PC-9 (cell line): ENCODE results near the gene OR6N1. TPM values are rescaled to one million over a fixed set of nuclear protein-coding genes. Genes with fewer than 3 reads are reported as not detected.

Experiments
- BruUV-seq: library from RNA; stranded (reverse); fragments of 400-500 nt; replicated peaks from 2 replicates; lab custom pipeline; 2021; lab: Mats Ljungman, UMichigan
- CTCF ChIA-PET: fragments of 300-600 bp; sonication (Branson Sonifier 250); formaldehyde crosslinking; loops from one replicate; lab custom pipeline; 2022; ENCODE audit warnings: antibody characterized with exemption; lab: Charles Lee
- POLR2A ChIA-PET: fragments of 300-600 bp; sonication (Branson Sonifier 250); formaldehyde crosslinking; loops from one replicate; lab custom pipeline; 2022; ENCODE audit warnings: antibody characterized with exemption; ENCODE audit not compliant: unreplicated experiment; lab: Charles Lee
- DNase-seq, 2 experiments: peaks; one replicate each; pipeline versions ENCODE4 v3.0.0 to v3.0.0-alpha.2; 2015 to 2022; ENCODE audit warnings: mixed read lengths in 1 of 2
- H2AFZ ChIP-seq: fragments of 200-600 bp; sonication (generic); 2 replicates; pipeline ENCODE4 v1.8.1; 2017; ENCODE audit warnings: antibody characterized with exemption
- H3F3A ChIP-seq: fragments of 200-600 bp; sonication (generic); 2 replicates; pipeline ENCODE4 v1.8.1; 2017; ENCODE audit warnings: antibody characterized with exemption, mild to moderate bottlenecking, low read depth; ENCODE audit not compliant: insufficient read depth
- H3K27ac ChIP-seq: fragments of 200-600 bp; sonication (generic); 2 replicates; pipeline ENCODE4 v1.6.1; 2016; ENCODE audit warnings: mixed run types
- H3K27me3 ChIP-seq: fragments of 200-600 bp; sonication (generic); 2 replicates; pipeline ENCODE4 v1.6.1; 2016; ENCODE audit warnings: low read depth, mixed run types; ENCODE audit not compliant: insufficient read depth
- H3K36me3 ChIP-seq: fragments of 200-600 bp; sonication (generic); 2 replicates; pipeline ENCODE4 v1.6.1; 2016; ENCODE audit warnings: low read depth, mixed run types
- H3K4me1 ChIP-seq: fragments of 200-600 bp; sonication (generic); replicated peaks from 2 replicates; pipeline ENCODE4 v1.6.1; 2016; ENCODE audit warnings: mixed run types; ENCODE audit not compliant: insufficient read depth
- H3K4me2 ChIP-seq: fragments of 200-600 bp; sonication (generic); 2 replicates; pipeline ENCODE4 v1.6.1; 2017; ENCODE audit warnings: mixed run types
- H3K4me3 ChIP-seq: fragments of 200-600 bp; sonication (generic); 2 replicates; pipeline ENCODE4 v1.6.1; 2016; ENCODE audit warnings: mixed run types
- H3K79me2 ChIP-seq: fragments of 200-600 bp; sonication (generic); 2 replicates; pipeline ENCODE4 v1.6.1; 2017; ENCODE audit warnings: low read depth, mixed run types
- H3K9me2 ChIP-seq: fragments of 200-600 bp; sonication (generic); 2 replicates; pipeline ENCODE4 v1.8.1; 2017; ENCODE audit warnings: mild to moderate bottlenecking; ENCODE audit not compliant: insufficient read depth
- H3K9me3 ChIP-seq: fragments of 200-600 bp; sonication (generic); 2 replicates; pipeline ENCODE4 v1.8.1; 2016; ENCODE audit warnings: low read depth; ENCODE audit not compliant: insufficient read depth
- H4K20me1 ChIP-seq: fragments of 200-600 bp; sonication (generic); 2 replicates; pipeline ENCODE4 v1.8.1; 2017; ENCODE audit not compliant: insufficient read depth
- CTCF ChIP-seq: fragments of 200-600 bp; sonication (generic); conservative IDR thresholded peaks from 2 replicates; pipeline ENCODE4 v1.6.1; 2017; ENCODE audit warnings: mixed run types, antibody characterized with exemption, mild to moderate bottlenecking, moderate library complexity
- EZH2 ChIP-seq: fragments of 200-600 bp; sonication (generic); IDR thresholded peaks from 2 replicates; pipeline ENCODE4 v1.8.0; 2017; ENCODE audit warnings: antibody characterized with exemption, low read depth
- intact Hi-C: fragments of 100-400 bp; cut with micrococcal nuclease; formaldehyde crosslinking; loops from one replicate; pipeline ENCODE4 v1.10.0; 2022; ENCODE audit not compliant: unreplicated experiment
- total RNA-seq: library from RNA; stranded (reverse); gene quantifications from 2 replicates; pipeline ENCODE4 v1.2.3, GENCODE V29; 2021

OR6N1 gene
- total RNA-seq, 1 experiment from 2014 or later, result not detected

DNA sequence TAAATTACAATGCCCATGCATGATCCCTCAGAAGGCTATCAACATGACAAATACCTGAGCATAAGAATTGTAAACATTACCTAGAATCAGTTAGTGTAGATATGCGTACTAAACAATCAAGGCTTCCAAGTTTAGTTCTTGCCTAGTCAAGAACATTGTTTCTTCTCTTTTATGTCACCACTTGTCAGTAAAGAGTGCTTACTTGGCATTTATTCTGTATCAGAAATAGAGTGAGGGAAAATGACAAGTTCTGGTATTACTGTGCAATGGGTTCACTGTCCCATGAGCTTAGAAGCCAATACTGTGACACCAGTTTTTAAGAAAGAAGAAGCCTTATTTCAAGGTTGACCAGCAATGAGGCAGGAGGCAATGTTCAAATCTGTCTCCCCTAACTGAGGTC is 31.7 kb upstream of the OR6N1 start:
- no peak overlapping the region for H3K27ac ChIP-seq
- no peaks in the 10 kb centered on the region for H4K20me1 ChIP-seq
- no peaks in the 10 kb centered on the region for H3K9me3 ChIP-seq
- H3K27me3 ChIP-seq, result no peaks in the 10 kb centered on the region; the same call in 1 of the 2 replicates
- H3F3A ChIP-seq, result no peaks in the 10 kb centered on the region
- H3K36me3 ChIP-seq, result no peaks in the 10 kb centered on the region
- no peak overlapping the region for H2AFZ ChIP-seq
- H3K4me1 ChIP-seq, result no peaks in the 10 kb centered on the region
- no peaks in the 10 kb centered on the region for H3K79me2 ChIP-seq
- intact Hi-C loops, result no loop called here
- no peak overlapping the region for H3K4me3 ChIP-seq
- no peak for DNase-seq
- ChIA-PET POLR2A (no interaction called here), CTCF (no interaction called here)
- TF ChIP-seq CTCF, result no peak
- no peak for TF ChIP-seq EZH2
- no peaks in the 10 kb centered on the region for H3K9me2 ChIP-seq
- BruUV-seq, result no TSS peak
- no peak overlapping the region for H3K4me2 ChIP-seq

GRCh38 chr1:158801396-158801795 is 29.4 kb upstream of the OR6N1 start:
- CTCF ChIA-PET, result no interaction called here
- intact Hi-C loops, result no loop called here
- Histone ChIP-seq H3K4me1 (no peaks in the 10 kb centered on the region), H4K20me1 (no peaks in the 10 kb centered on the region), H3K27me3 (no peaks in the 10 kb centered on the region), H3K9me3 (no peaks in the 10 kb centered on the region), H3F3A (no peaks in the 10 kb centered on the region), H3K4me3 (no peak overlapping the region), H2AFZ (no peak overlapping the region), H3K36me3 (no peaks in the 10 kb centered on the region), H3K27ac (no peak overlapping the region), H3K79me2 (no peaks in the 10 kb centered on the region), H3K9me2 (no peaks in the 10 kb centered on the region), H3K4me2 (no peak overlapping the region)
- no TSS peak for BruUV-seq
- POLR2A ChIA-PET, result no interaction called here
- TF ChIP-seq EZH2 (no peak), CTCF (no peak)
- DNase-seq, result no peak

DNA sequence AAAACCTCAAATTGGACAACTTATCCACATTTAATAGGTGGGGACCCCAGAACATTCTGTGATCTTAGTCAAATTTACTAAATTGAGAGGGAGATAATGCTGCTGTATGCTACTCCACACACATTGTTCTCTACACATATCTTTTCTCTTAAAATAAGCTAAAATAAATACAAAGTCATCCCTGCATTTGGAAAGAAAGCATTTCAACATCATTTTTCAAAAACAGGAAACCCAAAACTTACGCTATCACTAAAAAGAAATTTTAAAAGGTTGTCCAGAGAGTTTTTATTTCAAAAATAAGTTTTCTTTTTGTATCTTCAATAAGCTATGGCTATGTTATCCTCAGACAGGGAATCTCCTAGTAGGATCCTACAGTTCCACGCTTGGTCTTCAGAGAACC is 28.5 kb upstream of the OR6N1 start:
- H4K20me1 ChIP-seq, result no peaks in the 10 kb centered on the region
- no peaks in the 10 kb centered on the region for H3K9me2 ChIP-seq
- H3K79me2 ChIP-seq, result no peaks in the 10 kb centered on the region
- ChIA-PET CTCF (no interaction called here), POLR2A (no interaction called here)
- BruUV-seq, result no TSS peak
- no peak overlapping the region for H3K4me2 ChIP-seq
- no peak overlapping the region for H3K4me3 ChIP-seq
- no peak for DNase-seq
- H3K27ac ChIP-seq, result no peak overlapping the region
- no peaks in the 10 kb centered on the region for H3K9me3 ChIP-seq
- no peaks in the 10 kb centered on the region for H3K27me3 ChIP-seq
- TF ChIP-seq EZH2 (no peak), CTCF (no peak)
- H3K36me3 ChIP-seq, result no peaks in the 10 kb centered on the region
- no peaks in the 10 kb centered on the region for H3K4me1 ChIP-seq
- no peaks in the 10 kb centered on the region for H3F3A ChIP-seq
- H2AFZ ChIP-seq, result no peak overlapping the region
- intact Hi-C loops, result no loop called here
